Ascending aorta (tissue), 2 donors: ENCODE measurements around the gene BEND7. TPM values are rescaled to one million over a fixed set of nuclear protein-coding genes. Genes with fewer than 3 reads are reported as not detected.

Experiments
- DNase-seq, 2 donors: peaks; one replicate each; pipeline ENCODE4 v3.0.0-alpha.2; 2019; ENCODE audit warnings: low spot score in 2 of 2
- H3K27ac ChIP-seq, 2 donors: fragments of 200-600 bp; sonication (generic); one replicate each; pipeline ENCODE4 v1.5.1; 2016 to 2017; ENCODE audit warnings: mild to moderate bottlenecking in 1 of 2
- H3K27me3 ChIP-seq: fragments of 200-600 bp; sonication (generic); one replicate; pipeline ENCODE4 v1.5.1; 2017
- H3K36me3 ChIP-seq, 2 donors: fragments of 200-600 bp; sonication (generic); one replicate each; pipeline ENCODE4 v1.5.1; 2016
- H3K4me1 ChIP-seq, 2 donors: fragments of 200-600 bp; sonication (generic); one replicate each; pipeline ENCODE4 v1.5.1; 2016 to 2017; ENCODE audit warnings: mild to moderate bottlenecking in 1 of 2
- H3K4me3 ChIP-seq, 2 donors: fragments of 200-600 bp; sonication (generic); one replicate each; pipeline ENCODE4 v1.5.1; 2016 to 2017; ENCODE audit warnings: mild to moderate bottlenecking in 1 of 2
- H3K9me3 ChIP-seq, 2 donors: fragments of 200-600 bp; sonication (generic); one replicate each; pipeline ENCODE4 v1.5.1; 2016
- CTCF ChIP-seq, 3 experiments: fragments of 200-600 bp in 2 of 3; fragments of 450-650 bp in 1 of 3; sonication (generic) in 2 of 3; IDR thresholded peaks; one replicate each; pipeline ENCODE4 v1.5.1; 2016 to 2019; ENCODE audit warnings: antibody characterized with exemption in 3 of 3, mild to moderate bottlenecking in 1 of 3, moderate library complexity in 1 of 3
- intact Hi-C: fragments of 100-400 bp; cut with DNase I; formaldehyde crosslinking; loops from one replicate; pipeline ENCODE4 v1.15.1; 2023
- total RNA-seq: library from RNA; depleted of rRNA; stranded (reverse); fragments of >200 nt; gene quantifications from one replicate; pipeline ENCODE4 v1.1.0, GENCODE V29; 2016

The BEND7 gene
- total RNA-seq, 1 donor from 2014 or later = 6.9 TPM

- H3K9me3 ChIP-seq = no peaks in the 10 kb centered on the region
- H3K27ac ChIP-seq = no peak overlapping the region
- intact Hi-C loops = no loop called here
- no peaks in the 10 kb centered on the region for H3K27me3 ChIP-seq
- no peaks in the 10 kb centered on the region for H3K4me1 ChIP-seq
- no peak overlapping the region for H3K4me3 ChIP-seq
- H3K36me3 ChIP-seq = no peaks in the 10 kb centered on the region
- TF ChIP-seq CTCF (IDR thresholded peaks at IDR 0.05) = no peak
- no peak for DNase-seq
These were observed 111.2 kb downstream of the BEND7 start for GRCh38 chr10:13417459-13418126.

- Histone ChIP-seq H3K9me3 (no peaks in the 10 kb centered on the region), H3K4me1 (no peaks in the 10 kb centered on the region), H3K36me3 (no peaks in the 10 kb centered on the region), H3K27ac (no peak overlapping the region), H3K4me3 (no peak overlapping the region), H3K27me3 (no peaks in the 10 kb centered on the region)
- intact Hi-C loops = no loop called here
- no peak for TF ChIP-seq CTCF (IDR thresholded peaks at IDR 0.05)
- no peak for DNase-seq
These were observed 112.1 kb downstream of the BEND7 start for GRCh38 chr10:13416760-13417159.

GRCh38 chr10:13414855-13415254, 114.0 kb downstream of the BEND7 start:
- H3K36me3 ChIP-seq = no peaks in the 10 kb centered on the region
- DNase-seq = no peak
- intact Hi-C loops = no loop called here
- H3K27ac ChIP-seq = no peak overlapping the region
- no peak for TF ChIP-seq CTCF (IDR thresholded peaks at IDR 0.05)
- H3K4me3 ChIP-seq = no peak overlapping the region
- H3K27me3 ChIP-seq = no peaks in the 10 kb centered on the region
- H3K4me1 ChIP-seq = no peaks in the 10 kb centered on the region
- no peaks in the 10 kb centered on the region for H3K9me3 ChIP-seq

- no peaks in the 10 kb centered on the region for H3K36me3 ChIP-seq
- intact Hi-C loops = no loop called here
- DNase-seq = no peak
These were observed 114.7 kb downstream of the BEND7 start for GRCh38 chr10:13414137-13414536.

GRCh38 chr10:13412894-13413293, 115.9 kb downstream of the BEND7 start:
- Histone ChIP-seq H3K36me3 (no peaks in the 10 kb centered on the region), H3K27ac (no peak overlapping the region), H3K4me3 (no peak overlapping the region), H3K27me3 (no peaks in the 10 kb centered on the region), H3K4me1 (no peaks in the 10 kb centered on the region), H3K9me3 (no peaks in the 10 kb centered on the region)
- DNase-seq = no peak
- intact Hi-C loops = no loop called here
- no peak for TF ChIP-seq CTCF (IDR thresholded peaks at IDR 0.05)

More at GRCh38 chr10:13414137-13414536, 114.7 kb downstream of the BEND7 start:
- no peaks in the 10 kb centered on the region for H3K4me1 ChIP-seq
- no peak overlapping the region for H3K4me3 ChIP-seq
- H3K27me3 ChIP-seq = no peaks in the 10 kb centered on the region
- no peak for TF ChIP-seq CTCF (IDR thresholded peaks at IDR 0.05)
- H3K9me3 ChIP-seq = no peaks in the 10 kb centered on the region
- H3K27ac ChIP-seq = no peak overlapping the region

- Histone ChIP-seq H3K9me3 (no peaks in the 10 kb centered on the region), H3K27ac (no peak overlapping the region), H3K27me3 (no peaks in the 10 kb centered on the region), H3K4me3 (no peak overlapping the region), H3K36me3 (no peaks in the 10 kb centered on the region), H3K4me1 (no peaks in the 10 kb centered on the region)
- TF ChIP-seq CTCF (IDR thresholded peaks at IDR 0.05) = no peak
- intact Hi-C loops = no loop called here
- no peak for DNase-seq
These were observed 124.0 kb downstream of the BEND7 start for GRCh38 chr10:13404791-13405190.
